ENCODE measurements around the gene TSPYL6. TPM values are rescaled to one million over a fixed set of nuclear protein-coding genes. Genes with fewer than 3 reads are reported as not detected.

TSPYL6 gene
- total RNA-seq, 3 donors from 2014 or later: not detected

GRCh38 chr2:54233832-54234649, 22.0 kb downstream of the TSPYL6 start:
- Histone ChIP-seq H3K36me3 (no peaks in the 10 kb centered on the region), H3K27ac (no peak overlapping the region), H3K4me3 (no peak overlapping the region), H3K9me3 (no peaks in the 10 kb centered on the region), H3K27me3 (no peaks in the 10 kb centered on the region), H3K4me1 (no peaks in the 10 kb centered on the region)
- intact Hi-C loops (cut with DNase I; ENCODE audit: low total_unique reads): no loop called here
- DNase-seq (ENCODE audit: low spot score in 2 of 2): no peak
- no peak for TF ChIP-seq POLR2AphosphoS5 (IDR thresholded peaks at IDR 0.05)
- no peak for TF ChIP-seq POLR2A (IDR thresholded peaks at IDR 0.05)
- no peak for TF ChIP-seq CTCF (IDR thresholded peaks at IDR 0.05)

GRCh38 chr2:54228945-54229344, 27.1 kb downstream of the TSPYL6 start:
- Histone ChIP-seq H3K27ac (no peak overlapping the region), H3K4me1 (no peaks in the 10 kb centered on the region), H3K36me3 (no peaks in the 10 kb centered on the region), H3K9me3 (no peaks in the 10 kb centered on the region), H3K27me3 (no peaks in the 10 kb centered on the region), H3K4me3 (no peak overlapping the region)
- intact Hi-C loops (cut with DNase I; ENCODE audit: low total_unique reads): no loop called here
- TF ChIP-seq POLR2A (IDR thresholded peaks at IDR 0.05) (no peak), POLR2AphosphoS5 (IDR thresholded peaks at IDR 0.05) (no peak), CTCF (IDR thresholded peaks at IDR 0.05) (no peak)
- DNase-seq (ENCODE audit: low spot score in 2 of 2): no peak

GRCh38 chr2:54227798-54228197, 28.2 kb downstream of the TSPYL6 start:
- TF ChIP-seq POLR2AphosphoS5 (IDR thresholded peaks at IDR 0.05) (no peak), POLR2A (IDR thresholded peaks at IDR 0.05) (no peak), CTCF (IDR thresholded peaks at IDR 0.05) (no peak)
- Histone ChIP-seq H3K27me3 (no peaks in the 10 kb centered on the region), H3K36me3 (no peaks in the 10 kb centered on the region), H3K4me3 (no peak overlapping the region), H3K4me1 (no peaks in the 10 kb centered on the region), H3K9me3 (no peaks in the 10 kb centered on the region), H3K27ac (no peak overlapping the region)
- intact Hi-C loops (cut with DNase I; ENCODE audit: low total_unique reads): no loop called here
- DNase-seq (ENCODE audit: low spot score in 2 of 2): no peak

- Histone ChIP-seq H3K4me3 (no peak overlapping the region), H3K4me1 (no peaks in the 10 kb centered on the region), H3K36me3 (no peaks in the 10 kb centered on the region), H3K27ac (no peak overlapping the region), H3K27me3 (no peaks in the 10 kb centered on the region), H3K9me3 (no peaks in the 10 kb centered on the region)
- intact Hi-C loops (cut with DNase I; ENCODE audit: low total_unique reads): no loop called here
- TF ChIP-seq POLR2A (IDR thresholded peaks at IDR 0.05) (no peak), CTCF (IDR thresholded peaks at IDR 0.05) (no peak), POLR2AphosphoS5 (IDR thresholded peaks at IDR 0.05) (no peak)
- no peak for DNase-seq (ENCODE audit: low spot score in 2 of 2)
Observed at GRCh38 chr2:54226260-54226659, 29.8 kb downstream of the TSPYL6 start.

- intact Hi-C loops (cut with DNase I; ENCODE audit: low total_unique reads): loop anchor here (5.0 kb wide), 1 partner anchor 1252 kb away; no protein-coding TSS in a partner anchor
- no peak overlapping the region for H3K4me3 ChIP-seq
Observed at GRCh38 chr2:54224997-54225396, 31.0 kb downstream of the TSPYL6 start.

More at GRCh38 chr2:54224997-54225396, 31.0 kb downstream of the TSPYL6 start:
- H3K27ac ChIP-seq: no peak overlapping the region
- H3K36me3 ChIP-seq: no peaks in the 10 kb centered on the region
- TF ChIP-seq POLR2AphosphoS5 (IDR thresholded peaks at IDR 0.05): no peak
- DNase-seq (ENCODE audit: low spot score in 2 of 2): no peak
- H3K27me3 ChIP-seq: no peaks in the 10 kb centered on the region
- no peaks in the 10 kb centered on the region for H3K9me3 ChIP-seq
- H3K4me1 ChIP-seq: no peaks in the 10 kb centered on the region

Measured in breast epithelium (tissue), 4 donors.